Hematopoietic multipotent progenitor cell treated with erythropoietin and hydrocortisone succinate and interleukin-3 and kit ligand, for 4 days (in vitro differentiated cells): ENCODE data around the gene CYP2B6.
"Not testable (repeated sequence)": the region's sequence is repeated elsewhere in the genome, so short reads cannot be mapped to it uniquely, and the experiment has no call there.

Source experiments
- DNase-seq: peaks from one replicate; pipeline ENCODE4 v3.0.0-alpha.2; 2015

Gene CYP2B6

DNA sequence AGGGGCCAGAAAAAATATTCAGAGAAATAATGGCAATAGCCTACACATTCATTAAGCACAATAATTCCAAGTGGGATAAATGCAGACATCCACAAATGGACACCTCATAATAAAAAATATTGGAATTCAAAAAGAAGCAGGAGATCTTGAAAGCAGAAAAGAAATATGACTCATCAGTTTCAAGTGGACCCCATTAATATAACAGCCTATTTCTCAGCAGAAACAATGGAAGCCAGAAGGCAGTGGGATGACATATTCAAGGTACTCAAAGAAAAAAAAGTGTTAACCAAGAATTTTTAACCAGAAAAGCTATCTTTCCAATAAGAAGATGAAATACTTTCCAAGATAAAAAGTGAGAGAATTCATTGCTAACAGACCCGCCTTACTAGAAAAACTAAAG is 48.7 kb downstream of the CYP2B6 start:
- no peak for DNase-seq

DNA sequence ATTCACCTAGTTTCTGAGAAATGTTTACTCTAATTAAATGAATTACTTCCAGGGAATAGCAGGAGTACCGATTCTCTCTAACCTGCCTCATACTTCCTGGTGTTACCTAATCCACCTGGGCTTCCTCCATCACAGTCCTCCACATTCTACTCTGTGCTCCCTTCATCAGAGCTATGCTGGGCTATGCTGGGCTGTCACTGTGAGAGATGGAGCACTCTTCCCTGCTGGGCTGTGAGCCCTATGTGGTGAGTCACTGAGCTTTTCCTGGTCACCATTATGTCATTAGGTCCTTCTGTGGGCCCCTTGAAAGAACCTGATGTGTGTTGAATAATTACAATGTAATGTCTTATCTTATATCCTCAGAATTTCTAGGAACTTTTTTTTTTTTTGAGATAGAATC is 54.0 kb downstream of the CYP2B6 start:
- not testable (repeated sequence) for DNase-seq

DNA sequence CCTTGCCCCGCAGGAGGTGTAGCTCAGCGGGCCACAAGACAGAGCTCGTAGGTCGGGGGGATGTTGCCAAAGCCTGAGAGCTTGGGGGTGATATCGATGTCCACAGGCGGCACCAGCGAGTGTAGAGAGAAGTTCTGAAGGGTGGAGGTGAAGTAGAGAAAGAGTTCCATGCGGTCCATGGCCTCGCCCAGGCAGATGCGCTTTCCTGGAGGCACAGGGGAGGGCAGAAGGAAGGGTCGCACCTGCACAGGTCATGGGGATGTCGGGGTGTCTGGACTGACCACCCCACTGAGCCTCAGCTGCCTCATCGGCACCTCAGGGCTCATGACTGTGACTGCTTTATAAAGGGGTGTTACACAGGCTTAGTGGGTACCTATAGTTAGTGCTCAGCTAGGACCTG is 59.3 kb downstream of the CYP2B6 start:
- no peak for DNase-seq

DNA sequence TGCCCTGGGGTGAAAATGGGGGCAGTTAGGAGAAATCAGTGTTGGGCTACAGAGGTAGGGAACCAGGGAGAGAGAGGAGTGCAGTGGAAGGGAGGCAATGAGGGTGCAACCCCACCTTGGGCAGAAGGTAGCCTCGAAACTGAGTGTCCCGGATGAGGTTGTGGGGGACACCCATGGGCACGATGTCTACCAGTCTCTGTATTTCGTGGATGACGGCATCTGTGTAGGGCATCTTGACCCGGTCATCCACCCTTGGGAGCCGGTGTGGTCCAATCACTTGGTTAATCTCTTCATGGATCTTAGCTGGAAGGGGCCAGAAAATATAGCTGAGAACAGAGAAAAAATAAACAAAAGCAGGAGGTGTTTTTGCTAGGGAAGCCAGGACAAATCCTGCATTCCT is 61.1 kb downstream of the CYP2B6 start:
- DNase-seq: not testable (repeated sequence)

DNA sequence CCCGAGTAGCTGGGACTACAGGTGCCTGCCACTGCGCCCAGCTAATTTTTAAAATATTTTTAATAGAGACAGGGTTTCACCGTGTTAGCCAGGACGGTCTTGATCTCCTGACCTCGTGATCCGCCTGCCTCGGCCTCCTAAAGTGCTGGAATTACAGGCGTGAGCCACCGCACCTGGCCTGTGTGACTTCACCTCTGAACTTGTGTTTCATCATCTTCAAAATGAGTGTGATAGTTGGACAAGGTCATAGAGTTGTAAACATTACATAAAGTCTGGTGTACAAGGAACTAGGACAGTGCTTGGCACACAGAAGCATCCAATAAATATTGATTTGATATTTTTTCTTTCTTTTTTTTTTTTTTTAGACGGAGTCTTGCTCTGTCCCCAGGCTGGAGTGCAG is 62.2 kb downstream of the CYP2B6 start:
- DNase-seq: not testable (repeated sequence)

DNA sequence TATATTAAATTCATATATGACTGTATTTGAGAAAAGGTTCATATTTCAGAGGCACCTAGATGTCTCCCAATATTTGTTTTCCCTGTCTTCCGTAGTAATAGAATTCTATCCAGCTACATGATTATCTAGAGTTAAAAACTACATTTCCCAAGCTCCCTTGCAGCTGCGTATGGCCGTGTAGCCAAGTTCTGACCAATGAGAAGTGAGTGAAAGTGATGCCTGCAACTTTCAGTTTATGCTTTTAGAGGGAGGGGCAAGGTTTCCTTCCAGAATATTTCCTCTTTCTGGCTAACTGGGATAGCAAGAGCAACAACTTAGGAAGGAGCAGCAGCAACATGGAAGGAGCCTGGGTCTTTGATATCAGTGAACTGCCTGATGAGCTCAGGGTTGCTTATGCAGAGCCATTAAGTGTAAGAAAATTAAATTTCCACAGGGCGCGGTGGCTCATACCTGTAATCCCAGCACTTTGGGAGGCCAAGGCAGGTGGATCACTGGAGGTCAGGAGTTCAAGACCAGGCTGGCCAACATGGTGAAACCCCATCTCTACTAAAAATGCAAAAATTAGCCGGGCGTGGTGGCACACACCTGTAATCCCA is 74.0 kb downstream of the CYP2B6 start:
- peak; percentile 25 for DNase-seq
